Transverse colon (tissue), 4 donors: Measurements from ENCODE around the gene UTS2R.

Source experiments
- CTCF ChIP-seq, 5 experiments: fragments of 200-600 bp in 3 of 5; fragments of 450-650 bp in 2 of 5; sonication (generic) in 3 of 5; IDR thresholded peaks; 1 replicate in 2 of 5; 2 replicates in 3 of 5; pipeline ENCODE4 v1.5.1; 2016 to 2017; ENCODE audit warnings: antibody characterized with exemption in 5 of 5, inconsistent platforms in 3 of 5, mild to moderate bottlenecking in 2 of 5, moderate library complexity in 1 of 5
- EP300 ChIP-seq: sonication (generic); formaldehyde crosslinking; IDR thresholded peaks from one replicate; pipeline ENCODE4 v1.6.1; 2017; ENCODE audit warnings: antibody characterized with exemption, low read depth
- POLR2AphosphoS5 ChIP-seq, 3 donors: sonication (generic); formaldehyde crosslinking; IDR thresholded peaks; one replicate each; pipeline ENCODE4 v1.6.1; 2016; ENCODE audit warnings: antibody characterized with exemption in 3 of 3

GRCh38 chr17:82366749-82367148, 4.8 kb upstream of the UTS2R start:
- TF ChIP-seq POLR2AphosphoS5 (IDR thresholded peaks at IDR 0.05) = peak in 1 of 3 donors; percentile 14
- TF ChIP-seq CTCF (IDR thresholded peaks at IDR 0.05) = no peak
- TF ChIP-seq EP300 = no peak
